Natural killer cell treated with Interleukin-12 subunit alpha and Interleukin-12 subunit beta and Interleukin-15 and Interleukin-18, amount 100 ng/mL, for 72 hours (primary cell): Measurements from ENCODE around the gene YEATS4. TPM values are rescaled to one million over a fixed set of nuclear protein-coding genes. Genes with fewer than 3 reads are reported as not detected.
"Not testable (repeated sequence)": the region's sequence is repeated elsewhere in the genome, so short reads cannot be mapped to it uniquely, and the experiment has no call there.

Source experiments
- ATAC-seq, 2 donors: fragments of 150-1000 bp; cut with Tn5 transposase in 1 of 2; sonication (Bioruptor Pico), chemical (Tn5 transposase) in 1 of 2; 2 replicates each; pipeline ENCODE4 v1.10.0; 2021
- DNase-seq: peaks from one replicate; pipeline ENCODE4 v3.0.0; 2022; ENCODE audit warnings: low spot score
- H3K27ac Mint-ChIP-seq, 2 donors: 1 replicate in 1 of 2; 2 replicates in 1 of 2; pipeline ENCODE4 v1.8.0; 2022; ENCODE audit warnings: mixed read lengths in 2 of 2, mild to moderate bottlenecking in 1 of 2, moderate library complexity in 1 of 2
- H3K27me3 Mint-ChIP-seq, 2 donors: 1 replicate in 1 of 2; 2 replicates in 1 of 2; pipeline ENCODE4 v1.8.0; 2022; ENCODE audit warnings: mixed read lengths in 2 of 2
- H3K36me3 Mint-ChIP-seq: one replicate; pipeline ENCODE4 v1.8.0; 2022; ENCODE audit warnings: mixed read lengths
- H3K4me1 Mint-ChIP-seq, 2 donors: 1 replicate in 1 of 2; 2 replicates in 1 of 2; pipeline ENCODE4 v1.8.0; 2022; ENCODE audit warnings: low read depth in 2 of 2, mixed read lengths in 2 of 2, mild to moderate bottlenecking in 1 of 2
- H3K4me3 Mint-ChIP-seq: one replicate; pipeline ENCODE4 v1.8.0; 2022; ENCODE audit warnings: mixed read lengths
- H3K9me3 Mint-ChIP-seq: 2 replicates; pipeline ENCODE4 v1.8.0; 2022; ENCODE audit warnings: mixed read lengths
- total RNA-seq, 2 donors: library from RNA; stranded (reverse); gene quantifications; one replicate each; pipeline ENCODE4 v1.2.3, GENCODE V29; 2022

The YEATS4 gene
- 10 to 100 TPM; 14.9 to 27.8 TPM for total RNA-seq

GRCh38 chr12:69359531-69360347 is at the start of gene YEATS4:
Gene YEATS4, plus strand, starts transcription at chr12:69359743. Its CDS starts 230 bp downstream, at chr12:69359973.
- Mint-ChIP-seq H3K9me3 (no peaks in the 10 kb centered on the region), H3K36me3 (no peaks in the 10 kb centered on the region), H3K27me3 (peaks cover 3 to 15% of the 10 kb centered on the region in 2 donors), H3K4me1 (peaks cover 19 to 29% of the 10 kb centered on the region in 2 donors), H3K27ac (peak within 1 kb of the TSS; percentile 87 to 92), H3K4me3 (peak within 1 kb of the TSS; percentile 85)
- peak; percentile 94 for DNase-seq
- peak; percentile 91 to 95 for ATAC-seq

GRCh38 chr12:69313209-69313608 is 46.3 kb upstream of the YEATS4 start:
- H3K27me3 Mint-ChIP-seq, result peaks cover 0 to 3% of the 10 kb centered on the region in 2 donors
- no peaks in the 10 kb centered on the region for H3K9me3 Mint-ChIP-seq
- no peak overlapping the region for H3K4me3 Mint-ChIP-seq
- no peaks in the 10 kb centered on the region for H3K4me1 Mint-ChIP-seq
- ATAC-seq, result no peak
- DNase-seq, result no peak
- H3K36me3 Mint-ChIP-seq, result no peaks in the 10 kb centered on the region
- no peak overlapping the region for H3K27ac Mint-ChIP-seq

GRCh38 chr12:69316784-69317183 is 42.8 kb upstream of the YEATS4 start:
- H3K27ac Mint-ChIP-seq, ATAC-seq, H3K4me1 Mint-ChIP-seq, DNase-seq, H3K4me3 Mint-ChIP-seq, H3K36me3 Mint-ChIP-seq, H3K9me3 Mint-ChIP-seq: not testable (repeated sequence)
- peaks cover 9 to 22% of the 10 kb centered on the region in 2 donors for H3K27me3 Mint-ChIP-seq

GRCh38 chr12:69317233-69317632 is 42.3 kb upstream of the YEATS4 start:
- not testable (repeated sequence) for DNase-seq, H3K9me3 Mint-ChIP-seq, H3K4me1 Mint-ChIP-seq, H3K27ac Mint-ChIP-seq, H3K4me3 Mint-ChIP-seq, H3K36me3 Mint-ChIP-seq, ATAC-seq
- peaks cover 9 to 22% of the 10 kb centered on the region in 2 donors for H3K27me3 Mint-ChIP-seq

GRCh38 chr12:69318225-69318624 is 41.3 kb upstream of the YEATS4 start:
- DNase-seq, result no peak
- no peak for ATAC-seq
- H3K27ac Mint-ChIP-seq, result no peak overlapping the region
- H3K36me3 Mint-ChIP-seq, result peaks cover 6% of the 10 kb centered on the region
- H3K9me3 Mint-ChIP-seq, result no peaks in the 10 kb centered on the region
- H3K27me3 Mint-ChIP-seq, result peaks cover 9 to 23% of the 10 kb centered on the region in 2 donors
- H3K4me1 Mint-ChIP-seq, result no peaks in the 10 kb centered on the region
- H3K4me3 Mint-ChIP-seq, result no peak overlapping the region

GRCh38 chr12:69321351-69321750 is 38.2 kb upstream of the YEATS4 start:
- Mint-ChIP-seq H3K9me3 (no peaks in the 10 kb centered on the region), H3K27me3 (peaks cover 14 to 32% of the 10 kb centered on the region in 2 donors), H3K36me3 (peaks cover 6% of the 10 kb centered on the region), H3K27ac (no peak overlapping the region), H3K4me3 (no peak overlapping the region), H3K4me1 (no peaks in the 10 kb centered on the region)
- DNase-seq (no peak), ATAC-seq (peak in 1 of 2 donors; percentile 33)

GRCh38 chr12:69324797-69325466 is 34.6 kb upstream of the YEATS4 start:
- Mint-ChIP-seq H3K4me3 (no peak overlapping the region), H3K36me3 (no peaks in the 10 kb centered on the region), H3K27me3 (peaks cover 14 to 31% of the 10 kb centered on the region in 2 donors), H3K9me3 (no peaks in the 10 kb centered on the region), H3K27ac (no peak overlapping the region), H3K4me1 (peaks cover 4 to 5% of the 10 kb centered on the region in 2 donors)
- DNase-seq, result no peak
- no peak for ATAC-seq

GRCh38 chr12:69328426-69328825 is 31.1 kb upstream of the YEATS4 start:
- Mint-ChIP-seq H3K27ac (peak overlapping the region in 1 of 2 donors; percentile 22), H3K9me3 (no peaks in the 10 kb centered on the region), H3K27me3 (peaks cover 7 to 12% of the 10 kb centered on the region in 2 donors), H3K4me3 (no peak overlapping the region), H3K4me1 (peaks cover 12 to 26% of the 10 kb centered on the region in 2 donors), H3K36me3 (no peaks in the 10 kb centered on the region)
- DNase-seq, result no peak
- no peak for ATAC-seq

- DNase-seq (no peak), ATAC-seq (no peak)
- Mint-ChIP-seq H3K36me3 (no peaks in the 10 kb centered on the region), H3K27ac (peak overlapping the region; percentile 70 to 76), H3K27me3 (peaks cover 2 to 6% of the 10 kb centered on the region in 2 donors), H3K9me3 (no peaks in the 10 kb centered on the region), H3K4me3 (peak overlapping the region; percentile 93), H3K4me1 (peaks cover 12 to 26% of the 10 kb centered on the region in 2 donors)
Observed at GRCh38 chr12:69329669-69330428, 29.7 kb upstream of the YEATS4 start.

GRCh38 chr12:69330475-69331473 is 28.8 kb upstream of the YEATS4 start:
- peaks cover 12 to 26% of the 10 kb centered on the region in 2 donors for H3K4me1 Mint-ChIP-seq

GRCh38 chr12:69331519-69331908 is 28.0 kb upstream of the YEATS4 start:
- H3K36me3 Mint-ChIP-seq, result no peaks in the 10 kb centered on the region
- H3K4me1 Mint-ChIP-seq, result peaks cover 12 to 26% of the 10 kb centered on the region in 2 donors

More at GRCh38 chr12:69330475-69331473, 28.8 kb upstream of the YEATS4 start:
- Mint-ChIP-seq H3K27ac (peak overlapping the region; percentile 70 to 76), H3K36me3 (no peaks in the 10 kb centered on the region), H3K27me3 (peaks cover 2 to 6% of the 10 kb centered on the region in 2 donors), H3K9me3 (no peaks in the 10 kb centered on the region), H3K4me3 (peak overlapping the region; percentile 93)
- ATAC-seq, result peak; percentile 76 to 85
- no peak for DNase-seq

GRCh38 chr12:69331909-69332684 is 27.4 kb upstream of the YEATS4 start:
- Mint-ChIP-seq H3K9me3 (no peaks in the 10 kb centered on the region), H3K4me1 (peaks cover 12 to 26% of the 10 kb centered on the region in 2 donors), H3K27me3 (no peaks in the 10 kb centered on the region), H3K4me3 (peak overlapping the region; percentile 93), H3K36me3 (no peaks in the 10 kb centered on the region), H3K27ac (peak overlapping the region; percentile 70 to 76)
- ATAC-seq, result no peak
- no peak for DNase-seq

More at GRCh38 chr12:69331519-69331908, 28.0 kb upstream of the YEATS4 start:
- H3K27ac Mint-ChIP-seq, result peak overlapping the region; percentile 70 to 76
- ATAC-seq (no peak), DNase-seq (no peak)
- H3K27me3 Mint-ChIP-seq, result peaks cover 1 to 4% of the 10 kb centered on the region in 2 donors
- H3K9me3 Mint-ChIP-seq, result no peaks in the 10 kb centered on the region
- H3K4me3 Mint-ChIP-seq, result peak overlapping the region; percentile 93
